Keratinocyte (primary cell): ENCODE results near the gene PLGRKT. TPM values are rescaled to one million over a fixed set of nuclear protein-coding genes. Genes with fewer than 3 reads are reported as not detected.
"Not testable (repeated sequence)": the region's sequence is repeated elsewhere in the genome, so short reads cannot be mapped to it uniquely, and the experiment has no call there.

Experiments used
- DNase-seq: peaks from one replicate; pipeline ENCODE4 v3.0.0-alpha.2; 2011; ENCODE audit warnings: low read depth, missing footprints, low spot score
- FAIRE-seq: peaks from 2 replicates; lab custom pipeline; 2011; peaks lifted over from hg19 to GRCh38; lab: Jason Lieb, UNC
- H2AFZ ChIP-seq: 2 replicates; pipeline ENCODE4 v1.6.0; 2012; ENCODE audit warnings: low read length, control low read depth, inconsistent platforms; ENCODE audit not compliant: control insufficient read depth
- H3K27ac ChIP-seq: 2 replicates; pipeline ENCODE4 v1.5.1; 2011; ENCODE audit warnings: low read length; ENCODE audit not compliant: control insufficient read depth, insufficient read depth
- H3K27me3 ChIP-seq: 3 replicates; pipeline ENCODE4 v1.6.0; 2011; ENCODE audit warnings: low read length; ENCODE audit not compliant: control insufficient read depth, insufficient read depth; ENCODE audit errors: extremely low read depth
- H3K36me3 ChIP-seq, 2 experiments: 2 replicates in 1 of 2; 3 replicates in 1 of 2; pipeline ENCODE4 v1.5.1; 2011; ENCODE audit warnings: low read length in 2 of 2, mild to moderate bottlenecking in 1 of 2; ENCODE audit not compliant: control insufficient read depth in 2 of 2, insufficient read depth in 2 of 2; ENCODE audit errors: extremely low read depth in 1 of 2
- H3K4me1 ChIP-seq: 3 replicates; pipeline ENCODE4 v1.5.1; 2011; ENCODE audit warnings: low read length; ENCODE audit not compliant: control insufficient read depth, insufficient read depth; ENCODE audit errors: extremely low read depth
- H3K4me2 ChIP-seq: 3 replicates; pipeline ENCODE4 v1.6.0; 2011; ENCODE audit warnings: low read depth, low read length; ENCODE audit not compliant: control insufficient read depth, insufficient read depth; ENCODE audit errors: extremely low read depth
- H3K4me3 ChIP-seq, 3 experiments: fragments of 200-600 bp in 1 of 3; sonication (generic) in 1 of 3; 2 replicates in 2 of 3; 3 replicates in 1 of 3; pipeline ENCODE4 v1.5.1; 2011 to 2016; ENCODE audit warnings: low read length in 3 of 3, mild to moderate bottlenecking in 3 of 3, control low read depth in 2 of 3, inconsistent platforms in 1 of 3, low read depth in 1 of 3, mixed read lengths in 1 of 3, mixed run types in 1 of 3, moderate library complexity in 1 of 3; ENCODE audit not compliant: control insufficient read depth in 2 of 3, insufficient read depth in 2 of 3; ENCODE audit errors: extremely low read depth in 1 of 3
- H3K79me2 ChIP-seq: 2 replicates; pipeline ENCODE4 v1.6.0; 2012; ENCODE audit warnings: low read length; ENCODE audit not compliant: control insufficient read depth, insufficient read depth
- H3K9ac ChIP-seq: 3 replicates; pipeline ENCODE4 v1.6.0; 2011; ENCODE audit warnings: low read length; ENCODE audit not compliant: control insufficient read depth, insufficient read depth; ENCODE audit errors: extremely low read depth
- H3K9me1 ChIP-seq: 3 replicates; pipeline ENCODE4 v1.6.0; 2011; ENCODE audit warnings: low read length; ENCODE audit not compliant: control insufficient read depth, insufficient read depth; ENCODE audit errors: extremely low read depth
- H3K9me3 ChIP-seq: 2 replicates; pipeline ENCODE4 v1.5.1; 2012; ENCODE audit warnings: low read depth, low read length; ENCODE audit not compliant: control insufficient read depth
- H4K20me1 ChIP-seq: 3 replicates; pipeline ENCODE4 v1.6.0; 2011; ENCODE audit warnings: low read length; ENCODE audit not compliant: control insufficient read depth, insufficient read depth; ENCODE audit errors: extremely low read depth
- CTCF ChIP-seq, 3 experiments: IDR thresholded peaks in 1 of 3; conservative IDR thresholded peaks in 1 of 3; optimal IDR thresholded peaks in 1 of 3; 2 replicates in 2 of 3; 3 replicates in 1 of 3; pipeline versions ENCODE3 to v1.5.1; 2011; ENCODE audit warnings: low read length in 3 of 3, mild to moderate bottlenecking in 3 of 3, moderate library complexity in 2 of 3, control low read depth in 1 of 3, inconsistent platforms in 1 of 3; ENCODE audit not compliant: insufficient read depth in 2 of 3; ENCODE audit errors: extremely low read depth in 1 of 3
- EZH2 ChIP-seq: IDR thresholded peaks from one replicate; pipeline ENCODE4 v1.6.1; 2012; ENCODE audit warnings: inconsistent platforms, mild to moderate bottlenecking, low read length, moderate library complexity
- dilution Hi-C: fragments of 300-500 bp; cut with MboI; formaldehyde crosslinking; loops from one replicate; pipeline ENCODE4 v1.7.0; 2020; ENCODE audit warnings: low sequenced_read_pairs; ENCODE audit not compliant: extremely low pct_ligation_motif_present
- polyA plus RNA-seq, 5 experiments: library from polyadenylated mRNA; depleted of rRNA in 3 of 5; stranded (reverse) in 3 of 5; stranded (forward) in 1 of 5; unstranded in 1 of 5; fragments of >200 nt; gene quantifications; 1 replicate in 1 of 5; 2 replicates in 3 of 5; 3 replicates in 1 of 5; pipeline versions ENCODE4 v1.2.1 to v1.2.3, GENCODE V29; 2011 to 2012; ENCODE audit warnings: missing spikeins in 2 of 5, low read depth in 1 of 5, low replicate concordance in 1 of 5

Gene PLGRKT
- polyA plus RNA-seq, 1 donor (not counting 4 experiments of a cell fraction or from before 2014, with no cell fraction given) = 35.2 TPM

- Histone ChIP-seq H3K4me1 (no peaks in the 10 kb centered on the region), H2AFZ (no peak overlapping the region), H4K20me1 (no peaks in the 10 kb centered on the region), H3K36me3 (no peaks in the 10 kb centered on the region), H3K4me2 (no peak overlapping the region), H3K27me3 (no peaks in the 10 kb centered on the region), H3K9ac (no peak overlapping the region), H3K27ac (no peak overlapping the region), H3K79me2 (no peaks in the 10 kb centered on the region), H3K9me3 (no peaks in the 10 kb centered on the region), H3K9me1 (no peaks in the 10 kb centered on the region), H3K4me3 (no peak overlapping the region)
- DNase-seq (no peak), FAIRE-seq (no peak)
- TF ChIP-seq EZH2 = no peak
- no peak for TF ChIP-seq CTCF (optimal IDR thresholded peaks at IDR 0.05 in 1 of 3, IDR thresholded peaks at IDR 0.05 in 1 of 3, conservative IDR thresholded peaks at IDR 0.05 in 1 of 3; ENCODE audit: extremely low read depth in 1 of 3, insufficient read depth in 2 of 3, low read length in 3 of 3)
- dilution Hi-C loops = no loop called here
These were observed 111.5 kb downstream of the PLGRKT start for GRCh38 chr9:5326187-5326586.

GRCh38 chr9:5321601-5322000 is 116.1 kb downstream of the PLGRKT start:
- H3K9me3 ChIP-seq, H3K9ac ChIP-seq, H2AFZ ChIP-seq, H4K20me1 ChIP-seq, H3K27ac ChIP-seq, H3K36me3 ChIP-seq, H3K79me2 ChIP-seq, H3K4me3 ChIP-seq, H3K9me1 ChIP-seq, H3K4me1 ChIP-seq, H3K27me3 ChIP-seq, DNase-seq, H3K4me2 ChIP-seq, dilution Hi-C loops: not testable (repeated sequence)
- peak; percentile 77 for FAIRE-seq

- Histone ChIP-seq H3K9me3 (no peaks in the 10 kb centered on the region), H3K9ac (no peak overlapping the region), H4K20me1 (no peaks in the 10 kb centered on the region), H3K9me1 (no peaks in the 10 kb centered on the region), H2AFZ (no peak overlapping the region), H3K4me2 (no peak overlapping the region), H3K79me2 (no peaks in the 10 kb centered on the region), H3K36me3 (no peaks in the 10 kb centered on the region), H3K4me3 (no peak overlapping the region), H3K27ac (no peak overlapping the region), H3K4me1 (no peaks in the 10 kb centered on the region), H3K27me3 (no peaks in the 10 kb centered on the region)
- FAIRE-seq = no peak
- dilution Hi-C loops = no loop called here
- TF ChIP-seq EZH2 (no peak), CTCF (optimal IDR thresholded peaks at IDR 0.05 in 1 of 3, IDR thresholded peaks at IDR 0.05 in 1 of 3, conservative IDR thresholded peaks at IDR 0.05 in 1 of 3; ENCODE audit: extremely low read depth in 1 of 3, insufficient read depth in 2 of 3, low read length in 3 of 3) (peak in 2 of 3 experiments; percentile 10 to 11)
- no peak for DNase-seq
These were observed 116.7 kb downstream of the PLGRKT start for GRCh38 chr9:5321058-5321457.

GRCh38 chr9:5316406-5316805 is 121.3 kb downstream of the PLGRKT start:
- dilution Hi-C loops, H3K27ac ChIP-seq, H3K4me2 ChIP-seq, FAIRE-seq, H3K79me2 ChIP-seq, DNase-seq, H2AFZ ChIP-seq, H4K20me1 ChIP-seq, H3K4me1 ChIP-seq, H3K36me3 ChIP-seq, H3K4me3 ChIP-seq, H3K27me3 ChIP-seq, H3K9me1 ChIP-seq, H3K9me3 ChIP-seq, H3K9ac ChIP-seq: not testable (repeated sequence)
